GM18508 (cell line): ENCODE results near the gene PAGE2B.
"Not testable (repeated sequence)": the region's sequence is repeated elsewhere in the genome, so short reads cannot be mapped to it uniquely, and the experiment has no call there.

ENCODE experiments used
- ATAC-seq: cut with Tn5 transposase; IDR thresholded peaks from one replicate; pipeline ENCODE4 v1.9.1; 2021; ENCODE audit warnings: moderate number of reproducible peaks; ENCODE audit not compliant: insufficient read depth, unreplicated experiment

The PAGE2B gene

DNA sequence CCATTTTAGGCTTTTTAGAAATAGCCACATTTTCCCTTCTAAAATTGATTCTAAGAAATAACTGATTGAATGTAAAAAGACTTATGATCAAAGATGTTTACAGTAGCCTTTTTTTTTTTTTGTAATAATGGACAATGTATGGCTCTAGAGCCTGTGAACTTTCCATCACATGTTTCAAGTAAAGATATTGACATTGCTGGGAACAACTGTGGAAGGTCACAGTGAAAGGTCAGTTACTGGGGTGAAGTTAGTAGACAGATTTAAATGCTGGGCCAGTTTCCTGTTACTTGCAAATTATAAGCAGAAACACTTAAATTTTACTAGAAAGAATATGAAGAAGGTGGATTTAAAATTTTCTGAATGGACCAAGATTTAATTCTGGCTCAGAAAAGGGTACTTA is 32.4 kb downstream of the PAGE2B start:
- no peak for ATAC-seq

- ATAC-seq: no peak
These were observed 33.1 kb downstream of the PAGE2B start for GRCh38 chrX:55107911-55108310.

DNA sequence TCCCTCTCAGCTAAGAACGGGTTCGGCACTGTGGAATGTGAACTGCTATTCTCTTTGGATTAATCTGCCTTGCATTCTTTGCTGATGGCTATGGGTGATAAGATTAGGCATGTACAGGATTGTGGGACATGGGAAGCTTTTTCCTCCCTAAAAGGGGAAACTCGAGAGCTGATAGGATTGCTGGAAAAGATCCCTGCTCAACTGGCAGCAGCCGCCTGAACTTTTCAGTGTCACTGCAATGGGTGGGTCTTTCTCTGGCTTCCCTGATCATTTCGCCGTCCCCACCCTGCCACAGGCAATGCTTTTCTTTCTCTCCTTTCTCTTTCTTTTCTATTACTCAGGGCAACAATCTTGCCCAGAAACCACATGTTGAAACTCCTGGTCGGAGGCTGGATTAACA is 34.5 kb downstream of the PAGE2B start:
- ATAC-seq: no peak

DNA sequence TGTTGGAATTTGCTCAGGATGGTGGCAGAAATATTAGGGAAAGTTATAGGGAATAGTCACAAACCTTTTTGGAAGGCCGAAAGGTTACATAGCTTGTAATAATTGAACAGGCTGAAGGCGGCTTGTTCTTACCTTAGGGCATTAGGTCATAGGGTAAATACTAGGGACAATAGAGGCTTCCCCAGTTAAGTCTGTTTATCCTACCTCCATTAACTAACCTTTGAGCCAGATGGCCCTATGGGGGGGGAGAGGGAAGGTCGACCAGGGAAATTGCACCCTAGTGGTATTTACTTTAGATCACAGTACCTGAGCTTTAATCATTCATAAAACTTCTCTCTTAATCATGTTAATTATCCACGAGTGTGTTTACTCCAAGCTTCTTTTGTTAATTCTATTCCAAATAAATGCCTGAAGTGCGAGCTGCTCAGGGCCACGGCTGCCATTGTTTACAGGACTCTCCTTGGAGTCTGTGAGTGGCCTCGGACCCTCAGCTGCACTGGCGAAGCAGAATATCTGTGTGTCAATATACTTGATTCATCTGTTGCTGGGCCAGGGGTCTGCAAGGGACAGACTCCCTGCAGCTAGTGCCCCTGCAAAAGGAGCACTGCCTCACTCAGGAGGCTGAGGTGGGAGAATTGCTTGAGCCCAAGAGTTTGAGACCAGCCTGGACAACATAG is 36.9 kb downstream of the PAGE2B start:
- ATAC-seq: no peak

DNA sequence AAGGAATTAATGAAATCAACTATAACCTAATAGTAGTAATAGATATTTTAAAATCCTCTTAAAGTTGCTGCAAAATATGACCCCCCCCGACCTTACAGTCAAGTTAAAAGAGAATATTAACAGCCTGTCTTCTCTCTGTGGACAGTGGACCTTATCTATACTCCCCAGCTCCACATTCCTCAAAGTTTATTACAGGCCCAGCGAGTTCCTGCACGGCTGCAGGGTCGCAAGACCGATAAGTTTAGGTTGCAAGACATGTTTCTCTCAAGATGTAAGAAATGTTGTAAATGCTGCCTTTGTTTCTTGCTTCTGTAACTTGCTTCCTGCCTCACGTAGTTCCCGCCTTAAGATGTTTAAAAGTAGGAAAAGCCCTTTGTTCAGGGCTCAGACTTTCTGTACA is 41.8 kb downstream of the PAGE2B start:
- not testable (repeated sequence) for ATAC-seq

DNA sequence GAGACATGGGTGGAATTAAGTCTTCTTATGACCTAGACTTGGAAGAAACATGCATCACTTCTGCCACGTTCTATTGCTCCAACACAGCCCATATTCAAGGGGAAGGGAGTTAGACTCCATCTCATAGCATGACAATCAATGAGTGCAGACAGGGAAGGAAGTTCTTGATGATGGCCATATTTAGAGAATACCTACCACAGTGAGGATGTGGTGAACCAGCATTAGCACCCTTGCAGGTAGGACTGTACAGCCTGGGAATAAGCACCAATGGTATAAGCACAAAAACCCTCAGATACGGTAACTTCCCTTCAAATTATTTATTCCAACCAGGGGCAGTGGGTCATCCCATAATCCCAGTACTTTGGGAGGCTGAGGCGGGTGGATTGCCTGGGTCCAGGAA is 43.7 kb downstream of the PAGE2B start:
- no peak for ATAC-seq

- no peak for ATAC-seq
These were observed 44.4 kb downstream of the PAGE2B start for GRCh38 chrX:55119271-55119670.

GRCh38 chrX:55119712-55120111 is 44.9 kb downstream of the PAGE2B start:
- no peak for ATAC-seq

DNA sequence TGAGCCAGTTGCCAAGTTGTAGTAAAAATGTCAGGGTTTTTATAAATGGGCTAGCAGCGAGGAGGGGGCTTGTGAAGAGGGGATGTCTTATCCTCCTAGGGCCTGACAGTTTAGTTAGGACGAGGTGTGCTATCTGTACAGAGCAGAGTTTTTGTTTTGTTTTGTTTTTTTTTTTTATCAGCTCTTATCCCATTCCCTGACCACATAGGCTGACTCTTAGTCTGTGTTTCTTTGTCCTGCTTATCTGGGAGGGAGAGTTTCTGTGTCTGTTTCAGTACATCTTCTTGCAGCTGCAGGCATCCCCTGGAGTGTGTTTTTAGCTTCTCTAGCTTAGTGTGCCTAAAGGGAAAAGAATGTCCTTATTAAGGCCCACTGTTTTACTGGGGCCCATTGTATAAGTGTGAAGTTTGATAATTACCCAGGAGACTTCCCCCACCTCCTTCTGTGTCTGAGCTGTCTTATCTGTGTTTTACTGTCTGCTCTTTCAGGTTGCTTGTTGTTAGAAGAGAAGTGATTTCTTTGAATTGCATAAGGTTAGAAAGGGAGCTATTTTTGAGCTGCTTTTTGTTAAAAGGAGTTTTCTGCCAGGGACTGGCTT is 46.0 kb downstream of the PAGE2B start:
- ATAC-seq: no peak

DNA sequence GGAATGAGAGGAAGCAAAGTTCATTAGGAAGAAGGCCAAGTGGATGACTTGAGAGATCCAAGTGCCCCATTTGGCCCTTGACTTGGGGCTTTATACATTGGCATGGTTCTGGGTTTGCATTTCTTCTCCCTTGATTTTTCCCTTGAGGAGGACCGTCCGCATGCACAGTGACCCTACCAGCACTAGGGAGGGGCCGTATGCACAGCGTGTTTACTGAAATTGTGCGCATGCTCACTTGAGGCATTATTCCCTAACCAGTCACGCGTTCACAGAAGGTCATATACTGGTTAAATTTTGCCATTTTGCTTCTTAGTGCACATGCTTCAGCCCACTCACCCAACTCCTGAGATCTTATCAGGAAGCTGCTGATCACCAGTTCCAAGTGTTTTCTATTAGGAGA is 49.1 kb downstream of the PAGE2B start:
- ATAC-seq: no peak

DNA sequence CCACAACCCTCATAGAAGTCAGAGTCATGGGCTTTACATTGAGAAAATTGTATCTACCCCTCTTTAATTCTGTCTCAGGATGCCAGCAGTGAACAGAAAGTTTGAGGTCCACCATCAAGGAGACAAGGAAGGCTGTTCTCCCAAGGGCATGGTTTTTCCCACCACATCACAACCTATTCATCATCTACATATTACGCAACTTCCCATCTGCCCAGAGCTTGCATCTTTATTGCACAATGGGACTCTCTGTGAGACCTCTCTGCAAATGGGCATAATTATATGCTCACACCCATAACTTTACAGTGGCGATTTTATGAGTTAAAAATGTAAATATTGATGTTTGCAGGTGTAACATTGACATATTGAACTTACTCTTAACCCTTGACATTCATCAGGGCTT is 52.9 kb downstream of the PAGE2B start:
- no peak for ATAC-seq
